GM21723 (cell line): ENCODE data around the gene JAKMIP1.
"Not testable (repeated sequence)": the region's sequence is repeated elsewhere in the genome, so short reads cannot be mapped to it uniquely, and the experiment has no call there.

Source experiments
- ATAC-seq: cut with Tn5 transposase; IDR thresholded peaks from one replicate; pipeline ENCODE4 v1.9.1; 2021; ENCODE audit warnings: mild to moderate bottlenecking, moderate library complexity; ENCODE audit not compliant: unreplicated experiment

JAKMIP1 gene

DNA sequence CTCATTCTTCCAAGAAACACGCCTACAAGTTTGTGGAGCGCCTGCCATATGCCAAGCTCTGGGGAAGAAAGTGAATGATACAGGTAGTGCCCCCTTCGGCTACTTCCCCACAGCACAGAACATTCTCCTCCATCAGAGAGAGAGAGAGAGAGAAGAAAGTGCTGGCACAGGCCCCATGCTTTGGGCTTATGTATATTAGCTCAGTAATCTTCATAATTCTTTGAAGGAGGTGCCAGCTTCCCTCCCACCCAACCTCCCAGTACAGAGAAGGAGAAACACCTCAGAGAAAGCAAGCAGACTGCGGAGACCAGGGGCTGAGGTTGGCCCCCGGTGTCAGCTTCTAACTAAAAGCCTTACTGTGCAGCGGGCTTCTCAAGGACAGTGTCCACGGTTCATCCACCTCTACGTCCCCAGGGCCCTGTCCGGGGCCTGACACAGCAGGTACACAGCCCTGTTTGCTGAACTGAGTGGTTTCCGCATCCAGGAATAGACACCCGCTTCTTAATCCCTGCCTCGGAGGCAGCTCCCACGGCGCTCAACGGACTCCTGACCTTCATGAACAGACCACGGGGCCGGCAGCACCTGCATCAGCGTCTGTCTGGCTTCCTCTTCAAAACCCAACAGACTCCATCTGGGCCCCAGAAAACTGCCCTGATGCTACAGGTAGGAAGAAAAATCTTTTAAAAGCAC is 50.2 kb downstream of the JAKMIP1 start:
- no peak for ATAC-seq

DNA sequence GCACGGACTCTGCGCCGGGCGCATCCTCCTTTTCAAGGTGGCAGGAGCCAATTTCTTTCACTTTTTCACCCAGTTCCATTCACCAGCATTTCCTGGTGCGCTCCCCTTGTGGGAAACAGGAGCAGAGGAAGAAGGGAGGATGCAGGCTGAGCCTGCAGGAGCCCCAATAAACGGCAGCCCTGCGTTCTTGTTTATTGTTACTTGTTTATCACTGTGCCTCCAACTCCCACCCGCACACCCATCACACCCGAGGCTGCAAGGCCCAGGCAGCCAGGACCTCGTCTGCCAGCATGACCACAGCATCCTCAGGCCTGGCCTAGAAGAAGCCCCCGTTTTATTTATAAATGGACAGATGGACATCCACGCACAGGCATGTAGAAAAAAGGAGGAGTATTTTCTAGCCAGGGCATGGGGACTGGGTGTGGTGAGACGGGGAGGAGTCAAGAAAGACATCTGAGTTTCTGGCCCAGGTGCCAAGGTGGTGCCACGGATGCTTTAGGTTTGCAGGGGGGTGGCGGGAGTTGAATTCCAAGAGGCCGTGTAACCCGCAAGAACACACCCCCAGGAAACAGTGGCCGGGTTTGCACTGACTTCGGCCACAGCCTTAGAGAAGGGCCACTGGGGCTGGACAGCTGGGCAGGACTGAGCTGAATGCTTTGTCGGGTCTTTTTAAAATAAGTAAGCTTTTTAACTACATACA is 51.7 kb downstream of the JAKMIP1 start:
- ATAC-seq, result no peak

DNA sequence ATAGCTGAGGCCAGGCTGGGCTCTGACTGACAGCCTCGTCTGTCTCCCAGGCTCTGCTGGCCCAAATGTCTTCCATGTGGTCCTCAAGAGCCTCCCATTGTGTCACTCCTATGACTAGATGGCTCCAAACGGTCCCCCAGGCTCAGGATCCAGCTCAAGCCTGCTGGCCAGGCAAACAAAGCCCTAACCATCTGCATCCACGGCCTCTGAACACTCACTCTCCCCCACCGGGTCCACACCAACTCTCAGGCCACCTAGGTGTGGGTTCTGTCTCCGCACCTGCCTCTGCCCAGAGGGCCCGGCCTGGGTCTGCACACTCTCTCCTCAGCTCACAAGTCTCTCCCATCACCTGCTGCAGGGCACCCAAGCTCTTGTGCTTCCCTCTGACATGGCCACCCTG is 52.9 kb downstream of the JAKMIP1 start:
- no peak for ATAC-seq

DNA sequence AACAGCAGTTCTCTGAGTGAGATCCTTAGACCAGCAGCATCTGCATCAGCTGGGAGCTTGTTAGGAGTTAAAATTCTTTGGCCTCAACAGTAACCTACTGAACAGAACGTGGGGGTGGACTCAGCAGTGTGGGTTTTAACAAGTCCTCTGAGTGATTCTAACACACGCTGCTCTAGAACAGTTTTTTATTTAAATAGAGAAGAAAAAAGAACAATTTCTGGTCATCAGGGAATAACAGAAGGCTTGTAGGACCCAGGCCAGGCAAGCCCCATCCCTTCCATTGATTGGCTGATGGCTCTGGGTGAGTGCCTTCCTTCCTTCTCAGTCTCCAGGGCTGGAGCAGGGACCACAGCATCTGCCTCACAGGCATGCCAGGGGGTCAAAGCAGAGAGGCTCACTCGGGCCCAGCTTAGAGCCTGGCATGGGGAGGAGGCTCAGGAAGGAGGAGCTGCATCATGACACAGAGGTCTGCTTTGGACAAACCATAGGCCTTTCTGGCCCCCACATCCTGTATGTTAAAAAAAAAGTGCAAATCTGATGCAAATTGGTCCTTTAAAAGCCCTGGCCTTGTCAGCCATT is 56.7 kb downstream of the JAKMIP1 start:
- ATAC-seq, result no peak

DNA sequence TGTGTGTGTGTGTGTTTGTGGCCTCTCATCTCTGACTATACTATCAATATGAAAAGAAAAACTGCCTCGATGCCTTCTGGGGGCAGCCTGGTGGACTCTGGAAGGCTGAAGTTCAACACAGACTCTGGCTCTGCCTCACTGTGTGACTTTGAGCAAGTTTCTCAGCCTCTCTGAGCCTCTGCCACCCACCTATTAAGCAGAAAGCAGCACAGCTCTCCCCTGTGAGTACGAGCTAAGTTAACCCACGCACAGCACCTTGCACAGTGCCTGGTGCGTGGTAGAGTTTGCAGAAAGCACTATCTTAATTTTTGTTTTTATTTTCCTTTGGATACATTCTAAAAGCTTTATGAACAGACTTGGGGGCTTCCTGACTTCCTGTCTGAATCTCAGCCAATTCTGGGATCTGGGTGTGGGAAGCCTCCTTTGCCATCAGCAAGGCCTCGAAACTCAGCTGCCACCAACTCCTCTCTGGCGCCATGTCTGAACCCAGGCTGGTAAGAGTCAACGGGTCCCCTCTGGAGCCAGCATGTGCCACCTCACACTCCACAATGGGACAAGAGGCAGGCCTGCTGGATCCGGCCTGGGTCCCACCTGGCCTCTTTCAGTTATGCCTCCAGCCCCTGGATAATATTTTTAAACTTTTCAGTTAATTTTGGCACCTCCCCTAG is 57.3 kb downstream of the JAKMIP1 start:
- no peak for ATAC-seq

DNA sequence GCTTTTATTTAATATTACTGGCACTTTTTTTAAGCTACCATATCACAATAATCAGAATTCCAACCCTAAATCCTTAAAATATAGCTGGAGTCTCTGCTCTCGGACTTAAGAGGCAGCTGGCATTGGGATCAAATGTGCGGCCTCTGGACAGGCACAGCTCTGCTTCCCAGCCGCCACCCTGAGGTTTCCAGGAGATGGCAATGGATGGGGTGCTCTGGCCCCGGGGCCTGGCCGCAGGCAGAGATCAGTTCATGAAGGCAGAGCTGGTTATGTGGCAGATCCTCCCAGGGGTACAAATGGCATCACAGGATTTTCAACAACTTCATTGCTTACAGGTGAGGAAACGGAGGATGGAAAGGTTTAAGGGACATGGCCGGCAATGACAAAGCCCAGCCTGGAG is 57.8 kb downstream of the JAKMIP1 start:
- ATAC-seq, result no peak

DNA sequence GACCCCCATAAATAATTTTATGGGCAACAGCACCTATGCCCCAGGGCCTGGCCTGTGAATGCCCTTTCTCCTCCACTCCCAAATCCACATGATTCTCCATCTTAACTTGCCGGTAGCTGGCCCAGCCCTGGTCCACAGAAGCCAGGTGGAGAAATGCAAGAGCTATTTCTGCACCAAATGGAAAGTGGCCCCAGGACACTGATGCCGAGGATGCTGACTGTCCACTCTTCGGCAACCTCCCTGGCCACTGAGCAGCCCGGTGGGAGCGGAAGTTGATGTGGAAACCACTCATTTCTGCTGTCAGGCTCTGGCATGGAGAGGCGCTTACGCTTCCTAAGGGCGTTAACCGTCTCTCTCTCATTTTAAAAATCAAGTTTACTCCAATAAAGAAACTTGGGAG is 58.8 kb downstream of the JAKMIP1 start:
- ATAC-seq, result no peak

DNA sequence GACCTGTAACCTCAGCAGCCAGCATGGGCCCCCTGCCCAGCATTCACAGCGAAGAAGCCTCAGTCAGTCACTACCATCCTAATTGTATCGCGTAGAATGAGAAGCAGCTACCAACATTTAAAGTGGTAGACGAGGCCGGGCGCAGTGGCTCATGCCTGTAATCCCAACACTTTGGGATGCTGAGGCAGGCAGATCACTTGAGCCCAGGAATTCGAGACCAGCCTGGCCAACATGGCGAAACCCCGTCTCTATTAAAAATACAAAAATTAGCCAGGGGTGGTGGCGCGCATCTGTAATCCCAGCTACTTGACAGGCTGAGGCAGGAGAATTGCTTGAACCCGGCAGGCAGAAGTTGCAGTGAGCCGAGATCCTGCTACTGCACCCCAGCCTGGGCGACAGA is 59.3 kb downstream of the JAKMIP1 start:
- not testable (repeated sequence) for ATAC-seq

DNA sequence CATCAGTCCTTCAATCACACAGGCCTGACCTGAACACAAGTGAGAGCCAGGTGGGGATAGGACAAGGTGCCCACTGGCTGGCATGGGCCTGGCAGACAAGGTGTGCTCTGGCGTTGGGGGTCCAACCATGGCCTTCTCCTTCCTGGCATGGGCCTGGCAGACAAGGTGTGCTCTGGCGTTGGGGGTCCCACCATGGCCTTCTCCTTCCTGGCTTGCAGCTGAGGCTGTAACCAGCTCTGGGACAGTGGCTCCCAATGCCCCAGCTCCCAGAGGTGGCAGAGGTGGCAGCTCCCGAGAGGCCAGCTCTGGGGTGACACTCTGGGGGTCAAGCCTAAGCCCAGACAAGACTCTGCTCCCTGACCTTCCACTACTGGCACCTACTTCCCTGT is 62.6 kb downstream of the JAKMIP1 start:
- ATAC-seq, result no peak

DNA sequence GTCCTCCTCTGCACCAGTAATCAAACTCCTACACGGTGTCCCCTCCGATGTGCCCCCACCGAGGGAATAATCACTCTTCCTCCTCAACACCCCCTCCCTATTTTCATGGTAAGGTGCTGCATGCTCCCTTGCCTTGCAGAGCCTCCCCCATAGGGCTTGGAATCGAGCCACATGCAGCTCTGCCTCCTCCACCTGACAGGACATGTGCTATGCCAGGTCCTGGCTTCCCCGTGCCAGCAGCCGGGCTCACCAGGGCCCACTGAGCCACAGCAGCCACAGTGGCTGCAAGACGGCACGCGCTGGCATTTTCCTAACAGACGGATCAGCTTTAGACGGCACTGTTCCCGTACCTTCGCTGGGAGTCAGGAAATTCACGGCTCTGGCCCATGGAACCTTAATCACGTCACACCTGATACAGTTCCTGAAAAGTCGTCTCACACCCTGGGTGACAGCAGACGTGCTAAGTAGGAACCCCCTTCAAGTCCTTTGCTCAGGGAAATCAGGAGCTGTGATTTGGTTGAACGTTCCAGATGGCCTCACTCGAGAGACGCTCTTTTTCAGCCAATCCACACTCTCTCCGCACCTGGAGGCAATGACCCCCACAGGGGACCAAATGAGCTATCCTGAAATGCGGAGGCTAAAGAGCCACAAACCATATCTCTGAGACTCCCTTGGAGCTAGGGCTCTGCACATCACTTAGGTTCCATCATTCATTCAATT is 63.2 kb downstream of the JAKMIP1 start:
- ATAC-seq, result no peak

DNA sequence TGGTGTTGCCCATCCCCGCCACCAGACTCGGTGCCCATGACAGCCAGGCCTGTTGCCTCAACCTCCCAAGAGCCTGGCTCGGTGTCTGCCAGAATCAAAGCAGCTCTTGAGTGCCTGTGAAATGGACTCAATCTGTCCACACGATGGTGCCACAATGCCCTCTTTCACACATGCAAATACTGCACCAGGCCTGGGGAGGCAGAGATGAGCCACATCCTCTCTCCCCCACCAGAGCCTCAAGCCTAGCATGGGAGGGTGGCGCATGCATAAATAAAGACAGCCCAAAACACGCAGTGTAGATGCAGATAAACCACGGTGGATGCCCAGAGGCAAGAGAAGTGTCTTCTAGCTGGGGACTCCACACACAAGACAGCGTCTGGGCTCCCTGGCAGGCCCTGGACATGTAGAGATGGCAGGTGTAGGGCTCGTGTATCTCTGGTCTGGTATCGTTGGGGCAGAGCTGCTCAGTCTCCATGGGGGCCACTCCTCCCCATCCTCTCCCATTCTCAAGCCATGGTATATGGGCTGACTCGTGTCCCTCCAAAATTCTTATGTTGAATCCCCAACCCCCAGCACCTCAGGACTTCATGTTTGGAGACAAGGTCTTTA is 65.6 kb downstream of the JAKMIP1 start:
- peak; percentile 93 for ATAC-seq

DNA sequence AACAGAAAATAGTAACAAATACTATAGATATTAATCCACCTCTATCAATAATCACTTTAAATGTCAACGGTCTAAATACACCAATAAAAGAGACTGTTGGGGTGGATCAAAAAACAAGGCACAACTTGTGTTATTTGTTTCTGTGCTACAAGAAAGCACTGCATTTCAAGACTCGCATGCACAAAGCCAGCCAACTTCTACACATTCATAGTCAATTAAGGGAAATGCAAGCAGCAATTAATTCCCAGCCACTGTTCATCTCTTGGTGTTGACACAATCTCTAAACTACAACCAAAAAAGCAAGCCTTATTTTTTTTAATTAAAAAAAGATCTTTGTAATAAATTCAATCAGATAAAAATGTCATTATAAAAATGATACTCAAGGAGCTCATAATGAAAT is 67.6 kb downstream of the JAKMIP1 start:
- no peak for ATAC-seq

DNA sequence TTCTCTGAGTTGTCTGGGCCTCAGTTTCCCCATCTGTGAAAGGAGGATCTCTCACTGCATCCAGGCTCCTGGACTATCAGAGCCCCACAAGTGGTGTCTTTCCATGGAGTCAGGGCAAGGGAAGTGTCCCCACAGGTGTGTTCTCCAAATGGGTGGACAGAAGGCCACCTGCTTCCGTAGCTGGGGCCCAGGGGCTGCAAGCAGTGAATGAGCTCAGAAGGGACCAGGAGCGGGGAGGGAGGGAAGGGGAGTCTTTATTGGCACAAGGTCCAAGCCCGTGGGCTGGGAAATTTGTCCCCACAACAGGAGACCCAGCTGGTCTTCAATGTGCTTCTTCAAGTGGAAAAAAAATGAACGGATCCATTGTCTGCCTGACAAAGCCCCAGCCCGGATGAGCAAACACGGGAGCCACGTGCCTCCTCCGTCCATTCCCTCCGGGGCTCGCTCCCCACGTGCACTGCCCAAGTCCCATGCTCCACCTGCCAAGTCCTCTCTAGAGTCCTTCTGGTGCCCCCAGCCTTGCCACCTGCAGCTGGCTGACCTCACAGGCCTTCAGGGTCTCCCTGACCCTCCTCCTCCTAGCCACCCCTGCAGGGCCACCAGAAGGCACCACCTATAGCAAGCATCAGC is 72.0 kb downstream of the JAKMIP1 start:
- no peak for ATAC-seq

DNA sequence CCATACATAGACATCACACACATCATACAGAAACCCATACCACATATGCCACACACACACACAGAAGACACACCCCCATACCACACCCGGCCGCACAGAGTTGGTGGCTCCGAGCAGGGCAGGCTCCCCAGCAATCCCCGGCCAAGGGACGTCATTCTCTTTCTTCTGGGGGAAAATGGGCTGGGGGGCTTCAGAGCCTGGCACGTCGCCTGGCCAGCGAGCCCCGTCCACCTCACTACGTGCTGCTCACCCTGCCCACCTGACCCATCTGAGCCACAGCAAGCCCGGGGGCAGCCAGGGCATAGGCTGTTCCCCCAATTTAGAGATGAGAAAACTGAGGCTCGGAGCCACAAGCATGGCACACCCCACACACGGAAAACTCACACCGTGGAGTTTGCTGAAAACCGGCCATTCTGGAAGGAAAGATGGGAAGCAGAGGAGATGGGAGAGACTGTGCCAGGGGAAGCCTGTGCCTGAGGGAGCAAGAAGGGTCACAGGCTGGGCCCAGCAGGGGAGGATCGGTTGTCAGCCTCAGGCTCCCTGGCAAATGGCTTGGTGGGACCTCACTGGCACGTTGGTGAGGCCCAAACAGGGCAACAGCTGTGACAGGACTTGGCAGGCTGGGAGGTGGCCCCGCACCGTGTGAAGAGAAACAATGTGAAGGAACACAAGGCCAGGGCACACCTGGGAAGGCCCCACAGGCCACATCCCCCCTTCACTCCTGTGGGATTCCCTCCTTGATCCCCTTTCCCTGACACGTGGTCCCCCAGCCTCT is 73.2 kb downstream of the JAKMIP1 start:
- ATAC-seq, result no peak

DNA sequence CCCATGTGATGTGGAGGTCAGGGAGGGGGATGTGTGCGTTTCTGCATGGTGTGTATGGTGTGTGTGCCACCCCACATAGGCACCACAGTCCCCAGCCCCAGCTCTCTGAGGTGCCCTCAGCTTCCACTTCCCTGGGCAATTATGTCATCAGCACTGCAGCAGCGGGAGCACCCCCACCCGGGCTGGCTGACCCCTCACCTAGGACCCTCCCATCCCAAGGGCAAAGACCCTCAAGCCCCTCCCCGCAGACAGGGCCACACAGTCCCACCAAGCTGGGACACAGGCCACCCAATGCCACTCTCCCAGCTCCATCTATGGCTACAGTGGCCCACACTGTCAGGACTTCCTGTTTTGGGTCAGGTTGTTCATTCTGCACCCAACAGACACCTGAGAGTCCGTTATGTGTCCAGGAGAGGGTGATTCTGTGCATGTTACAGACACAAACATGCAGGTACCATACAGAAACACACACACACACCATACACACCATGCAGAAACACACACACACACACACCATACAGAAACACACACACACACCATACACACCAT is 75.2 kb downstream of the JAKMIP1 start:
- ATAC-seq, result no peak

DNA sequence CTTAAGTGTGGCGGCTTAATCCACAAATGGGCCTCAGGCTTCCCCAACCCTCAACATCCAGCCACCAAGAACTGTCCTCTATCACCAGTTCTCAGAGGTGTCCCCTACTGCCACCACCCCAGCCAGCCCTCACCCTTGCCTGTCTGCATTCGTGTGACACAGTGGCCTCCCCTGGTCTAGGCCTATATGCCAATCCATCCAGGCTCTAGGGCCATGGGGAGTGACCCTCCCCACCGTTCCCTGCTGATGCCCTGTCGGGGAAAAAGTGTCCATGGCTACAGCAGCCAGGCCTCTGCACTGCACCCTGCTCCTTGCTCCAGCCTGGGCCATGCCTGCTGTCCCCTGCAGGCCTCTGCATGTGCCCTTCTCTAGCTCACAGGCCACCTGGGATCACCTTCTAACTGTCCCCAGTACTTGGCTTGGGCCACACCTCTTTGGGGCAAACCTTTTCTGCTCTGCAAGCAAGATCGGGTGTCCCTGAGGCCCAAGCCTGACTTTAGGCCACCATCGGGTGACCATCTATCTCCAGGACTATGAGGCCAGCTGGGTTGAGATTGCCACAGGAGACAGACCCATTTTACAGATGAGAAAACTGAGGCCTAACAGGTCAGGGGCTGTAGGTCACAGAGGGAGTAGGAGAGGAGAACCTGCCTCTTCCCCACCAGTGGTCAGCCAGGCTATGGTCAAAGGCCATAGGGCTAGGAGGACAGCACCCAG is 75.8 kb downstream of the JAKMIP1 start:
- no peak for ATAC-seq

DNA sequence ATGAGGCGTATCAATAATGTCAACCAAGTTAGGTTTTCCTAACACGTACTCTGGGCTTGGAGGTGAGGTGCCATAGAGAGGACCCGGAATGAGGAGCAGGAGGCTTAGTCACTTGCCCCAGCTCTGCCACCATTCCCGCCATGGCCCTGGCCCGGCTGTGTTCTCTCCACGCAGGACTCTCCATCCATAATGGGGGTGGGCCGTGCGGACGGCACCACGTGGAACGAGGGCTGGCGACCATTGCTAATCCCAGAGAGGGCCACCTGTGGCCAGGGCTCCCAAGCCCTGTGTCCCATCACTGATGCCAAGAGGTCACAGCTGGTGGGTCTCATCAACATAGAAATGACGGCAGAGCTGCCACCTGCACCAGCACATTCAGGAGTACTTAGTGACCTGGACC is 76.4 kb downstream of the JAKMIP1 start:
- ATAC-seq, result no peak

DNA sequence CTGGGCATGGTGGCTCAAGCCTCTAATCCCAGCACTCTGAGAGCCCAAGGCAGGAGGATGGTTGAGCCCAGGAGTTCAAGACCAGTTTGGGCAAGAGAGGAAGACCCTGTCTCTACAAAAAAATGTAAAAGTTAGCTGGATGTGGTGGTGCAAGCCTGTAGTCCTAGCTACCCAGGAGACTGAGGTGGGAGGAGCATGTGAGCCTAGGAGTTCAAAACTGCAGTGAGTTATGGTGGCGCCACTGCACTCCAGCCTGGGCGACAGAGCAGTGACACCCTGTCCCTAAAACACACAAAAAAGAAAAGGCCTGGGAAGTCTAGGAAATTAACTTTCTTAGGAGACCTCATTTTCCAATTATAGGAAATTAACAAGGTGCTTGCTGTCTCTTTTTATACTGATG is 76.8 kb downstream of the JAKMIP1 start:
- no peak for ATAC-seq

DNA sequence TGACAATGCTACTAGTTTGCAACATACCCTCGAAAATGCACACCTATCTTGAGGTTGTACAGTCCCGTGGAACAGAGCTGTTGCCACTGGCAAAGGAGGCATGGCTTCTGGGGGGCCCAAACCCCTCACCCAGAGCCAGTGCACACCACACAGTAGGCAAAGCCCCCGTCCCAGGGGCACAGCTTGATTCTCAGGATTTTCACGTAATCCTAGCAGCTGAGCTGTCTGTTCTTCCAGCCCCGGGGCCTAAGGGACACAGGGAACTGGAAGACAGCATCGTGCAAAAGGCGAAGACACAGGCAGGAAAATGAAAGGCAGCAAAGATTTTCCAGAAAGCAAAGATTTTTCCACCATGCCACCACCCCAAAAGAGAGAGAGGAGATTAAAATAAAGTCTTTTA is 77.2 kb downstream of the JAKMIP1 start:
- no peak for ATAC-seq
